Kidney (tissue), 14 donors: ENCODE data around the gene TJAP1. TPM values are rescaled to one million over a fixed set of nuclear protein-coding genes. Genes with fewer than 3 reads are reported as not detected.

Experiments used
- DNase-seq, 5 donors: peaks; one replicate each; pipeline ENCODE4 v3.0.0-alpha.2; 2013 to 2020
- FAIRE-seq: peaks from 2 replicates; lab custom pipeline; 2012; peaks lifted over from hg19 to GRCh38; lab: Jason Lieb, UNC
- H3K27ac ChIP-seq, 2 donors: one replicate each; pipeline ENCODE4 v1.7.0; 2013; ENCODE audit warnings: low read depth in 2 of 2, low read length in 2 of 2, inconsistent platforms in 1 of 2
- H3K27me3 ChIP-seq: one replicate; pipeline ENCODE4 v1.7.1; 2013; ENCODE audit warnings: low read length, inconsistent platforms; ENCODE audit not compliant: control insufficient read depth, insufficient read depth
- H3K36me3 ChIP-seq, 3 donors: one replicate each; pipeline versions ENCODE4 v1.7.0 to v1.7.1; 2013; ENCODE audit warnings: low read length in 3 of 3, control low read depth in 1 of 3, inconsistent platforms in 1 of 3; ENCODE audit not compliant: insufficient read depth in 3 of 3, control insufficient read depth in 2 of 3
- H3K4me1 ChIP-seq, 3 donors: one replicate each; pipeline versions ENCODE4 v1.7.0 to v1.7.1; 2013; ENCODE audit warnings: low read length in 3 of 3, inconsistent platforms in 1 of 3, low read depth in 1 of 3; ENCODE audit not compliant: control insufficient read depth in 2 of 3, insufficient read depth in 2 of 3
- H3K4me3 ChIP-seq, 3 donors: one replicate each; pipeline versions ENCODE4 v1.7.0 to v1.8.1; 2013; ENCODE audit warnings: low read length in 3 of 3, control low read depth in 1 of 3, inconsistent platforms in 1 of 3
- H3K9ac ChIP-seq, 3 donors: one replicate each; pipeline versions ENCODE4 v1.7.0 to v1.7.1; 2013; ENCODE audit warnings: low read length in 3 of 3, control low read depth in 1 of 3, inconsistent platforms in 1 of 3
- H3K9me3 ChIP-seq, 3 donors: one replicate each; pipeline versions ENCODE4 v1.7.0 to v1.7.1; 2013; ENCODE audit warnings: low read length in 3 of 3, control low read depth in 1 of 3, inconsistent platforms in 1 of 3; ENCODE audit not compliant: control insufficient read depth in 2 of 3, insufficient read depth in 1 of 3
- CTCF ChIP-seq: IDR thresholded peaks from 3 replicates; pipeline ENCODE4 v1.5.1; 2012; ENCODE audit warnings: mild to moderate bottlenecking, moderate library complexity, borderline replicate concordance; ENCODE audit not compliant: insufficient read depth; ENCODE audit errors: extremely low read depth
- intact Hi-C: fragments of 100-400 bp; cut with DNase I; formaldehyde crosslinking; loops from one replicate; pipeline ENCODE4 v1.11.1; 2022
- polyA plus RNA-seq: library from polyadenylated mRNA; stranded (reverse); fragments of 350-450 nt; fragmentation: Illumina TruSeq; extraction: RNeasy Lipid Tissue Mini Kit (QIAGEN cat#74804); gene quantifications from one replicate; pipeline ENCODE4 v1.2.3, GENCODE V29; 2014; ENCODE audit warnings: low read depth, low replicate concordance; ENCODE audit not compliant: insufficient read depth
- total RNA-seq: library from RNA; stranded (reverse); fragmentation: NEBNext Ultra II Directional; extraction: Animal tissue kit (Norgen Biotek cat#: 25700); gene quantifications from one replicate; pipeline ENCODE4 v1.2.1, GENCODE V29; 2021
- donor health status: control.
- donor health status: control.
- donor health status: control.
- donor health status: control.
- donor health status: control.
- donor health status: DM: yes; HTN: yes; CAD: no.
- donor health status: Normal renal cell carcinoma (clear cell type).

TJAP1 gene
- total and polyA plus RNA-seq, 2 donors from 2014 or later: 13.6 to 38.5 TPM

DNA sequence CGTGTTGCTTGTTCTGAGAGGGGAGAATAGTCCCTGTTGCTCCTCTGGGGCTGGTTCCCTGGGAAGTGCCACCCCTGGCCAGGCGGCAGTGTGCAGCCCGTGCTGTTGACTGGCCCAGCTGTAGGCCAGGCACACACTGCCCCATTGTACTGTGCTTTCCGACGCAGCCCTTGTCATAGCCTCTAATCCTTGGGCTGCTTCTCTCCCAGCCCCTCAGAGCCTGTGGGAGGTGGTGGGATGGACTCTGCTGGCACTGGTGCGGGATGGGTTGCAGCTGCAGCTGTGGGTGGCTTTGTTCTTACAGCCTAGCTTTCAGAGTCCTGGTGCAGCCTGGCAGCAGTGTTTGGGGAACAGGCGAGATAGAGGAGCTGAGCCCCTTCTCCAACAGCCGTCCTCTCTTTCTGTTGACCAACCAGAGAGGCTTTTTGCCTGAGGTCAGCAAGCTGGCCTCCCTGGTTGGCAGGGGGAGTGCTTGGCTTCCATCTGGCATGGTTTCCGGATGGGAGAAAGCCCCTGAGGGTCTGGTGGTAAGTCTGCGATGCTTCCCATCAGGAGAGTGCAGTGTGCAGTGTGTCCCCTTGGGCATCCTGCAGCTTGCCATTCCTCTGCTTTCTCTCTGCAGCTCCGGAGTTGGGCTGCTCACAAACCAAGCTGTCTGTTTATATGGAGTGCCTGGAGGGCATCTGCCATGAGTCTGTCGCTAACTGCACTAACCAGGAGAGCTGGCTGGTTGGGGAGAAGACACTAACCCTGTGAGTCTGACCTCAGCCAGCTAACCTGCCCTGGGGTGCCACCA is 12.1 kb downstream of the TJAP1 start:
- H3K4me3 ChIP-seq: no peak overlapping the region
- no peak overlapping the region for H3K27ac ChIP-seq
- TF ChIP-seq CTCF: no peak
- no peaks in the 10 kb centered on the region for H3K9me3 ChIP-seq
- H3K27me3 ChIP-seq: no peaks in the 10 kb centered on the region
- intact Hi-C loops: no loop called here
- DNase-seq (no peak), FAIRE-seq (no peak)
- H3K36me3 ChIP-seq: peaks cover 0 to 4% (median 0%) of the 10 kb centered on the region in 3 donors
- peaks cover 0 to 23% (median 5%) of the 10 kb centered on the region in 3 donors for H3K4me1 ChIP-seq
- no peak overlapping the region for H3K9ac ChIP-seq

DNA sequence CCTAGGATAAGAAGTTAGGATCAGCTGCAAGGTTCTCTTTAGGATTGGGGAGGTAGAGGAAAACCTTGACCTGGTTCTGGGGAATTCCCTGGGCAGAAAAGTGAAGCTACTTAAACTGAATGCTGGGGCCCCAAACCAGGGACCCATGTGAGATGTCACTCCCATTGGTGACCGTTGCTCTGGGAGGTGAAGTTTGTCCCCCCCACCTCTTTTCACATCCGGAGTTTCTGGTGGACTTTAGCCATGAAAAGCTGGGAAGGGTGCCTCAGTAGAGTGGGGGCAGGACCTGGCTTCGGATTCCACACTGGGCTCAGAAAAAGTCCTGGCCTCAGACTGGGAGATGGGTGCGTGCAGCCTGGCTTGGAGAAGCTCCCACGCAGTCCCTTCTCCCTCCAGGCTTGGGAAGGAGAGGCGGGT is 13.2 kb downstream of the TJAP1 start:
- no peaks in the 10 kb centered on the region for H3K9me3 ChIP-seq
- intact Hi-C loops: no loop called here

GRCh38 chr6:43491750-43492661 is 14.6 kb downstream of the TJAP1 start:
- H3K27ac ChIP-seq: no peak overlapping the region
- FAIRE-seq (no peak), DNase-seq (no peak)
- no peaks in the 10 kb centered on the region for H3K27me3 ChIP-seq
- peaks cover 0 to 4% (median 0%) of the 10 kb centered on the region in 3 donors for H3K36me3 ChIP-seq
- no peak overlapping the region for H3K9ac ChIP-seq
- no peaks in the 10 kb centered on the region for H3K9me3 ChIP-seq
- intact Hi-C loops: no loop called here
- no peak overlapping the region for H3K4me3 ChIP-seq
- peaks cover 0 to 23% (median 12%) of the 10 kb centered on the region in 3 donors for H3K4me1 ChIP-seq
- TF ChIP-seq CTCF: no peak

More for the DNA sequence above, 13.2 kb downstream of the TJAP1 start:
- no peak for DNase-seq
- no peak overlapping the region for H3K27ac ChIP-seq
- H3K36me3 ChIP-seq: peaks cover 0 to 4% (median 0%) of the 10 kb centered on the region in 3 donors
- no peaks in the 10 kb centered on the region for H3K27me3 ChIP-seq
- H3K4me3 ChIP-seq: no peak overlapping the region
- FAIRE-seq: no peak
- no peak overlapping the region for H3K9ac ChIP-seq
- TF ChIP-seq CTCF: no peak
- H3K4me1 ChIP-seq: peaks cover 0 to 23% (median 7%) of the 10 kb centered on the region in 3 donors
